Measurements from ENCODE around the gene KMT2D.

KMT2D gene

GRCh38 chr12:49061157-49061650, 610 bp upstream of the KMT2D start:
- ChIA-PET CTCF (interaction anchor here (5.7 kb wide), 1 partner anchor 27 kb away, joined by 82 read pairs; no protein-coding TSS in a partner anchor), POLR2A (no interaction called here)
- TF ChIP-seq CTCF (IDR thresholded peaks at IDR 0.05; ENCODE audit: control extremely low read depth, extremely low read depth, low read depth, missing control alignments): no peak
- no peak for DNase-seq (ENCODE audit: extremely low spot score)

GRCh38 chr12:49059299-49060171, 1.1 kb downstream of the KMT2D start:
- DNase-seq (ENCODE audit: extremely low spot score): no peak
- POLR2A ChIA-PET: interaction anchor here (0.9 kb wide), 1 partner anchor 71 kb away, joined by 3 read pairs; no protein-coding TSS in a partner anchor
- CTCF ChIA-PET: interaction anchor here (0.8 to 3.3 kb wide), 6 partner anchors 16 to 40 kb away, joined by 3 to 15 read pairs (median 6); no protein-coding TSS in a partner anchor
- TF ChIP-seq CTCF (IDR thresholded peaks at IDR 0.05; ENCODE audit: control extremely low read depth, extremely low read depth, low read depth, missing control alignments): no peak

DNA sequence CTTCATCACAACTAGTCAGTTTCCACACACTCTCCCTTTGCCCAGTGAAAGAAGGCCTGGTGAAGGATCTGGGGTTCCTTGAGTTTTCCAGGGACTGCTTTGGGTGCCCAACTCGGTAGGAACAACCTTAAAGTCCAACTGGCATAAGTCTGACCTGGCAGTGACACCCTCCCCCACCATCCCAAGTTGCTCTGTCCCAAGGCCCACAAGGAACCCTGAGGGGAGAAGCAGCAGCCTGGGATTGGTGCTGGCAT, 1.6 kb downstream of the KMT2D start:
- CTCF ChIA-PET: interaction anchor here (0.6 to 3.3 kb wide), 7 partner anchors 11 to 46 kb away, joined by 3 to 15 read pairs (median 5); partner anchors contain the start of gene RHEBL1
- POLR2A ChIA-PET: interaction anchor here (0.6 to 0.9 kb wide), 3 partner anchors 42 to 71 kb away, joined by 3 to 4 read pairs (median 3); no protein-coding TSS in a partner anchor
- TF ChIP-seq CTCF (IDR thresholded peaks at IDR 0.05; ENCODE audit: control extremely low read depth, extremely low read depth, low read depth, missing control alignments): no peak
- DNase-seq (ENCODE audit: extremely low spot score): no peak

DNA sequence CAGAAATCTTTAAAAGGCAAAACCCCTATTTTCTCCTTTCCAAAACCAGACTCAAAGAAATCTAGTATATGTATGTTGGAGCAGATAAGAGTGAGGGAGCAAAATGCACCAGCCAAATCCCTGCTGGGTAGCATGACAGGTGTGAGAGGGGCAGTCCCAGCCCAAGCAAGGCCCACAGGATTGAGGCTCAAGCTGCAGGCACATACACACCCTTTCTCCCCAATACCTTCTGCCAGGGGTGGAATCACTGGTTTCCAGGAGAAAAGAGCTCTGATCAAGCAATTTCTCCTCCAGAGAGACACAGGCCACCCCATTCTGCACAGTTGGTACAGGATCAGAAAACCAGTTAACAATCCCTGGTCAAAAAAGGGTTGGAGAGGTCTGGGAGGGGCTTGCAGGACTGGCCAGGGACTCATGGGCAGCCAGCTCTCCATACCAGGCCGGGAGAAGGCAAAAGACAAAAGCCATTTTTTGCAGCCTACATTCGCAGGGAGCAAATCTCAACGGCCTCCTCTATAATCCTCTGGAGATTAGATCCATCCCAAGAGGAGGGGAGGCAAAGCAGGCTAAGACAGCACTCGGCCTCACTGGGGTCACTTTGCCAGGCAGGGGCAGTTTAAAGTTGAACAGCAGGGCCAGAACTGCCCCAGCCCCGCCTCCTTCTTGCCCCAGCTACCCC, 2.1 kb downstream of the KMT2D start:
- POLR2A ChIA-PET: interaction anchor here (0.6 to 1.0 kb wide), 5 partner anchors 15 to 72 kb away, joined by 3 to 4 read pairs (median 3); no protein-coding TSS in a partner anchor
- no peak for TF ChIP-seq CTCF (IDR thresholded peaks at IDR 0.05; ENCODE audit: control extremely low read depth, extremely low read depth, low read depth, missing control alignments)
- no peak for DNase-seq (ENCODE audit: extremely low spot score)
- CTCF ChIA-PET: interaction anchor here (0.6 to 3.3 kb wide), 10 partner anchors 11 to 72 kb away, joined by 3 to 15 read pairs (median 4); partner anchors contain the start of gene RHEBL1

DNA sequence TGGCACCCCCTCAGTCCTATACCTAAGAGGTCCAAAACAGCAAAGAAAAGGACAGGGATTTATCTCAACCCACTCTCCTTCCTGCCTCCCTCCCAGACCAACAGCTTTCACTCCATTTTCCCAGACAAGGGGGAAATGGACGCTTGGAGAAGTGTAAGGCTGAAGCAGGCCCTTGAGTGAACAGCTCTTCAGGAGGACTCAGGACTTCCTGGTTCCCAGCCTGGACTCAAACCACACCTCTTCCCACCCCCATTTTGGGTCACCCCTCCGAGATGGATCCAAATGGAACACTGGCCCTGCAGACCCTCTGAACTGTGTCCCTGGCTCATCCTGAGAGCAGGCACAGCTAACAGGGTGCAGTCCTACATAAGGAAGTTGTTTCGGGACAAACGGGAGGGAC, 2.7 kb downstream of the KMT2D start:
- no peak for DNase-seq (ENCODE audit: extremely low spot score)
- TF ChIP-seq CTCF (IDR thresholded peaks at IDR 0.05; ENCODE audit: control extremely low read depth, extremely low read depth, low read depth, missing control alignments): no peak
- POLR2A ChIA-PET: interaction anchor here (0.6 to 1.0 kb wide), 3 partner anchors 14 to 511 kb away, joined by 3 read pairs; no protein-coding TSS in a partner anchor
- CTCF ChIA-PET: interaction anchor here (1.0 to 3.3 kb wide), 10 partner anchors 14 to 73 kb away, joined by 3 to 15 read pairs (median 4); no protein-coding TSS in a partner anchor

Data from GM10248 (cell line).